HFF-Myc (cell line): ENCODE measurements around the gene COG3.

Source experiments
- DNase-seq: peaks from one replicate; pipeline ENCODE4 v3.0.0-alpha.2; 2011; ENCODE audit warnings: low read depth; ENCODE audit errors: extremely low read depth
- H3K4me3 ChIP-seq: replicated peaks from 2 replicates; pipeline ENCODE4 v1.5.1; 2011; ENCODE audit warnings: low read depth, mild to moderate bottlenecking, control low read depth, low read length
- CTCF ChIP-seq: IDR thresholded peaks from 2 replicates; pipeline ENCODE4 v1.5.1; 2012; ENCODE audit warnings: mild to moderate bottlenecking, low read depth, low read length, control low read depth; ENCODE audit errors: missing control alignments

COG3 gene

GRCh38 chr13:45527699-45528462 is 63.1 kb downstream of the COG3 start:
- no peak for DNase-seq
- no peak overlapping the region for H3K4me3 ChIP-seq
- TF ChIP-seq CTCF, result no peak

- no peak overlapping the region for H3K4me3 ChIP-seq
- DNase-seq, result no peak
- no peak for TF ChIP-seq CTCF
Observed at GRCh38 chr13:45529758-45530157, 65.0 kb downstream of the COG3 start.

GRCh38 chr13:45534604-45535003 is 69.9 kb downstream of the COG3 start:
- H3K4me3 ChIP-seq, result no peak overlapping the region

GRCh38 chr13:45536224-45536623 is 71.5 kb downstream of the COG3 start:
- DNase-seq, result no peak
- H3K4me3 ChIP-seq, result no peak overlapping the region
- no peak for TF ChIP-seq CTCF

More at GRCh38 chr13:45534604-45535003, 69.9 kb downstream of the COG3 start:
- no peak for TF ChIP-seq CTCF
- no peak for DNase-seq

GRCh38 chr13:45537516-45537915 is 72.8 kb downstream of the COG3 start:
- TF ChIP-seq CTCF, result no peak
- no peak overlapping the region for H3K4me3 ChIP-seq
- peak; percentile 32 for DNase-seq

GRCh38 chr13:45538382-45538781 is 73.6 kb downstream of the COG3 start:
- H3K4me3 ChIP-seq, result no peak overlapping the region
- TF ChIP-seq CTCF, result no peak
- no peak for DNase-seq

GRCh38 chr13:45540195-45540594 is 75.5 kb downstream of the COG3 start:
- TF ChIP-seq CTCF, result no peak
- H3K4me3 ChIP-seq, result no peak overlapping the region
- DNase-seq, result no peak
